ENCODE measurements around the gene ZNF365.
A peak's percentile ranks its signal among the peaks of the same experiment; 100 is the strongest.
"Not testable (repeated sequence)": the region's sequence is repeated elsewhere in the genome, so short reads cannot be mapped to it uniquely, and the experiment has no call there.

The ZNF365 gene

GRCh38 chr10:62373995-62374861 lies at the start of gene ZNF365:
TSS of gene ZNF365 (plus strand) at chr10:62374369. CDS start at chr10:62376194, 1,825 bp downstream.
- peak; percentile 19 for DNase-seq (ENCODE audit: low read depth in 2 of 2)

- no peak for DNase-seq (ENCODE audit: low read depth in 2 of 2)
Measured at GRCh38 chr10:62326176-62326575, 48.0 kb upstream of the ZNF365 start.

- no peak for DNase-seq (ENCODE audit: low read depth in 2 of 2)
Measured at GRCh38 chr10:62327885-62328284, 46.3 kb upstream of the ZNF365 start.

GRCh38 chr10:62330213-62330612 lies 44.0 kb upstream of the ZNF365 start:
- DNase-seq (ENCODE audit: low read depth in 2 of 2): no peak

- no peak for DNase-seq (ENCODE audit: low read depth in 2 of 2)
Measured at GRCh38 chr10:62332406-62332805, 41.8 kb upstream of the ZNF365 start.

- no peak for DNase-seq (ENCODE audit: low read depth in 2 of 2)
Measured at GRCh38 chr10:62333135-62333889, 40.9 kb upstream of the ZNF365 start.

GRCh38 chr10:62333988-62334682 lies 40.0 kb upstream of the ZNF365 start:
- DNase-seq (ENCODE audit: low read depth in 2 of 2): no peak

- no peak for DNase-seq (ENCODE audit: low read depth in 2 of 2)
Measured at GRCh38 chr10:62335326-62335725, 38.8 kb upstream of the ZNF365 start.

- no peak for DNase-seq (ENCODE audit: low read depth in 2 of 2)
Measured at GRCh38 chr10:62336404-62336803, 37.8 kb upstream of the ZNF365 start.

- DNase-seq (ENCODE audit: low read depth in 2 of 2): no peak
Measured at GRCh38 chr10:62341419-62341818, 32.8 kb upstream of the ZNF365 start.

- DNase-seq (ENCODE audit: low read depth in 2 of 2): no peak
Measured at GRCh38 chr10:62343000-62343399, 31.2 kb upstream of the ZNF365 start.

- no peak for DNase-seq (ENCODE audit: low read depth in 2 of 2)
Measured at GRCh38 chr10:62348029-62348428, 26.1 kb upstream of the ZNF365 start.

- no peak for DNase-seq (ENCODE audit: low read depth in 2 of 2)
Measured at GRCh38 chr10:62352356-62352970, 21.7 kb upstream of the ZNF365 start.

GRCh38 chr10:62354916-62355315 lies 19.3 kb upstream of the ZNF365 start:
- no peak for DNase-seq (ENCODE audit: low read depth in 2 of 2)

- DNase-seq (ENCODE audit: low read depth in 2 of 2): no peak
Measured at GRCh38 chr10:62356447-62356846, 17.7 kb upstream of the ZNF365 start.

- DNase-seq (ENCODE audit: low read depth in 2 of 2): not testable (repeated sequence)
Measured at GRCh38 chr10:62358151-62358550, 16.0 kb upstream of the ZNF365 start.

- DNase-seq (ENCODE audit: low read depth in 2 of 2): no peak
Measured at GRCh38 chr10:62373639-62373994, 552 bp upstream of the ZNF365 start.

- no peak for DNase-seq (ENCODE audit: low read depth in 2 of 2)
Measured at GRCh38 chr10:62374862-62375710, 917 bp downstream of the ZNF365 start.

GRCh38 chr10:62376071-62377025 lies 2.2 kb downstream of the ZNF365 start:
- no peak for DNase-seq (ENCODE audit: low read depth in 2 of 2)

- DNase-seq (ENCODE audit: low read depth in 2 of 2): no peak
Measured at GRCh38 chr10:62377026-62377415, 2.9 kb downstream of the ZNF365 start.

Measured in stimulated activated CD8-positive, alpha-beta memory T cell treated with anti-CD3 and anti-CD28 coated beads, Interleukin-15, amount 100 ng/mL, for 48 hours (primary cell).